HEK293 (cell line): ENCODE measurements around the gene RNF41.

Experiments
- ZNF114 ChIP-seq: fragments of 450-650 bp; formaldehyde crosslinking; IDR thresholded peaks from 2 replicates; pipeline ENCODE4 v1.5.0; 2017; ENCODE audit warnings: missing biosample characterization, missing genetic modification characterization
- ZNF514 ChIP-seq: fragments of 450-650 bp; formaldehyde crosslinking; IDR thresholded peaks from 2 replicates; pipeline ENCODE4 v1.5.1; 2016; ENCODE audit warnings: missing biosample characterization, missing genetic modification characterization
- TF ChIP-seq, protein P1 (sequence below): fragments of 450-650 bp; formaldehyde crosslinking; IDR thresholded peaks from 2 replicates; pipeline ENCODE4 v1.5.1; 2016; ENCODE audit warnings: missing biosample characterization, missing genetic modification characterization

DNA sequence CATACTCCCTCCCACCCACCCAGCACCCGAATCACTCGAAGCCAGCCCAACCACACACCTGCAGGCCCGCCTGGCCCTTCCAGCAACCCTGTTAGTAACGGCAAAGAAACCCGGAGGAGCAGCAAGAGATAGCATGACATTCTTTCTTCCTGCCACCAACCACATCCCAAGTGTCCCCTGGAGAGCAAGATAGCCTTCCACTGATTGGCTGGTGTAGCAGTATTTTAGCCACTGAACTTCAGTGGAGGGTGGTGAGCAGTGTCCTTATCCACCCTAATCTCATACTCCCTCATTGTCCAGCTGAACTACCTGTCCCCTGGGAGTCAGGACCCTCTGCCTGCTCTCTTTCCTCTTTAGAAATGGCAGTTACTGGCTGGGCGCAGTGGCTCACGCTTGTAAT is 7.4 kb upstream of the RNF41 start:
- TF ChIP-seq ZNF114 (no peak), ZNF514 (tag by site-specific recombination) (no peak)
- TF ChIP-seq, protein P1, sequence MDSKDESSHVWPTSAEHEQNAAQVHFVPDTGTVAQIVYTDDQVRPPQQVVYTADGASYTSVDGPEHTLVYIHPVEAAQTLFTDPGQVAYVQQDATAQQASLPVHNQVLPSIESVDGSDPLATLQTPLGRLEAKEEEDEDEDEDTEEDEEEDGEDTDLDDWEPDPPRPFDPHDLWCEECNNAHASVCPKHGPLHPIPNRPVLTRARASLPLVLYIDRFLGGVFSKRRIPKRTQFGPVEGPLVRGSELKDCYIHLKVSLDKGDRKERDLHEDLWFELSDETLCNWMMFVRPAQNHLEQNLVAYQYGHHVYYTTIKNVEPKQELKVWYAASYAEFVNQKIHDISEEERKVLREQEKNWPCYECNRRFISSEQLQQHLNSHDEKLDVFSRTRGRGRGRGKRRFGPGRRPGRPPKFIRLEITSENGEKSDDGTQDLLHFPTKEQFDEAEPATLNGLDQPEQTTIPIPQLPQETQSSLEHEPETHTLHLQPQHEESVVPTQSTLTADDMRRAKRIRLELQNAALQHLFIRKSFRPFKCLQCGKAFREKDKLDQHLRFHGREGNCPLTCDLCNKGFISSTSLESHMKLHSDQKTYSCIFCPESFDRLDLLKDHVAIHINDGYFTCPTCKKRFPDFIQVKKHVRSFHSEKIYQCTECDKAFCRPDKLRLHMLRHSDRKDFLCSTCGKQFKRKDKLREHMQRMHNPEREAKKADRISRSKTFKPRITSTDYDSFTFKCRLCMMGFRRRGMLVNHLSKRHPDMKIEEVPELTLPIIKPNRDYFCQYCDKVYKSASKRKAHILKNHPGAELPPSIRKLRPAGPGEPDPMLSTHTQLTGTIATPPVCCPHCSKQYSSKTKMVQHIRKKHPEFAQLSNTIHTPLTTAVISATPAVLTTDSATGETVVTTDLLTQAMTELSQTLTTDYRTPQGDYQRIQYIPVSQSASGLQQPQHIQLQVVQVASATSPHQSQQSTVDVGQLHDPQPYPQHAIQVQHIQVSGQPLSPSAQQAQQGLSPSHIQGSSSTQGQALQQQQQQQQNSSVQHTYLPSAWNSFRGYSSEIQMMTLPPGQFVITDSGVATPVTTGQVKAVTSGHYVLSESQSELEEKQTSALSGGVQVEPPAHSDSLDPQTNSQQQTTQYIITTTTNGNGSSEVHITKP (tag by site-specific recombination), result no peak
